Kidney epithelial cell (primary cell): Measurements from ENCODE around the gene ECEL1. TPM values are rescaled to one million over a fixed set of nuclear protein-coding genes. Genes with fewer than 3 reads are reported as not detected.

ENCODE experiments used
- DNase-seq: peaks from one replicate; pipeline ENCODE4 v3.0.0-alpha.2; 2010; ENCODE audit warnings: low read depth
- H3K27me3 ChIP-seq: 2 replicates; pipeline ENCODE4 v1.6.0; 2011; ENCODE audit warnings: low read length; ENCODE audit not compliant: control insufficient read depth, insufficient read depth
- H3K36me3 ChIP-seq: 2 replicates; pipeline ENCODE4 v1.5.1; 2011; ENCODE audit warnings: low read length; ENCODE audit not compliant: control insufficient read depth, insufficient read depth
- H3K4me3 ChIP-seq: 2 replicates; pipeline ENCODE4 v1.5.1; 2011; ENCODE audit warnings: low read depth, mild to moderate bottlenecking, control low read depth, low read length
- CTCF ChIP-seq: IDR thresholded peaks from 2 replicates; pipeline ENCODE4 v1.5.1; 2011; ENCODE audit warnings: mild to moderate bottlenecking, moderate library complexity, low read length, control low read depth, inconsistent platforms; ENCODE audit not compliant: insufficient read depth, poor library complexity, severe bottlenecking
- total RNA-seq: library from RNA; depleted of rRNA; stranded (reverse); fragments of >200 nt; gene quantifications from 2 replicates; pipeline ENCODE4 v1.2.3, GENCODE V29; 2015

ECEL1 gene
- total RNA-seq, 1 donor from 2014 or later: 2.2 TPM

DNA sequence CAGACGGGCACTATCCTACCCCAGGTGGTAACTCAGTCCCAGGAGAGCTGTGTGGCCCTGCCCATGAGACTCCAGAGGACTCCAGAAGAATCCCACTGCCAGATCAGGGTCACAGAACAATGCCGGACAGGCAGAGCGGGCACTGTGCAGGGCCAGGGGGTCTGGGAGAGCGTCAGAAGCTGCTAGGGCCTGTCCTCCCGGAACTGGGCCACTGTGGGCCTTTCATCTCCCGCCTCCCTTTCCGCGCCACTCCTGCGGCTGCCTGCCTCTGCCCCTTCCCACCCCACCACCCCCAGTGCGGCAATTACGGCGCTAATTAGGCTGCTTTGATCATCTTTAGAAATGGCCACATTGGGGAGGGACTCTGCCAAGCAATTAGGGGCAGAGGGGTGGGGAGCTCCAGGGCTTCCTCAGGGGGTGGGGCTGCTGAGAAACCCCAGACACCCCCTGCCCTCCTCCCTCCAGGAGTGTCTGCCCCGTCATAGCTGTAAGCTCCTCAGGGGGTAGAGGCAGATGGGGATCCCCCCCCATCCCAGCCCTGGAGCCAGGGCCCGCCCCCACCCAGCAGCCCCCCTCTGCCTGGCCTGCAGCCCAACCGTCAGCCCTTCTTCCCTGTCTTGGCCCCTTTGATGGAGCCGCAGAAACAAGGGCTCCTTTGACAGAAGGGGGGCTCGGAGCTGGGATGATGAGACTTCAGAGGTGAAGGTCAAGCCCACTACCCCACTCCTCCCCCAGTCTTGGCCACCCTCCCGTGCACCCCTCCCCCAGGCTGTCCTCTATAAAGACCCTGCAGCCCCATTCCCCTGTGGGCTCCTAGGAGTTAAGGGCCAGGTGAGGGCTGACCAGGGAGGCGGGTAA is 32.2 kb upstream of the ECEL1 start, which contains the start of gene PRSS56:
Gene PRSS56 (plus strand): TSS at position 808 of the 858 bp plus-strand sequence. CDS start 211 bp downstream, outside the sequence.
- peaks cover 70% of the 10 kb centered on the region for H3K27me3 ChIP-seq
- no peak for TF ChIP-seq CTCF
- H3K36me3 ChIP-seq: no peaks in the 10 kb centered on the region

GRCh38 chr2:232518844-232519243 is 31.2 kb upstream of the ECEL1 start:
- H3K36me3 ChIP-seq: no peaks in the 10 kb centered on the region
- no peak overlapping the region for H3K4me3 ChIP-seq
- peaks cover 63% of the 10 kb centered on the region for H3K27me3 ChIP-seq
- no peak for TF ChIP-seq CTCF
- no peak for DNase-seq

More for the DNA sequence above, 32.2 kb upstream of the ECEL1 start, which contains the start of gene PRSS56:
- H3K4me3 ChIP-seq: no peak within 1 kb of the TSS
- DNase-seq: no peak

- H3K27me3 ChIP-seq: peaks cover 60% of the 10 kb centered on the region
- no peak for TF ChIP-seq CTCF
- H3K4me3 ChIP-seq: no peak overlapping the region
These were observed 28.9 kb upstream of the ECEL1 start for GRCh38 chr2:232516551-232516950.

DNA sequence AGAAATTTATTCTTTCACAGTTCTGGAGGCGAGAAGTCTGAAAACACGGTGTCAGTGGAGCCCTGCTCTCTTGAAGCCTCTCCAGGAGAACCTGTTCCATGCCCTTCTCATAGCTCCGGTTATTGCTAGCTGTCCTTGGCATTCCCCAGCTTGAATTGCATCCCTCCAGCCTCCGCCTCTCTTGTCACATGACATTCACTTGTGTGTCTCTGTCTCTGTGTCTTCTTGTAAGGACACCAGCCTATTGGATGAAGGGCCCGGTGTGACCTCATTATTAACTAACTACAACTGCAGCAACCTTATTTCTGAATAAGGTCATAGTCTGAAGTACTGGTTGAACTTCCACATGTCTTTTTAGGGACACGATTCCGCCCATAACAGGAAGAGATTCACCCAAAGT is 28.0 kb upstream of the ECEL1 start:
- TF ChIP-seq CTCF: no peak
- DNase-seq: no peak
- H3K27me3 ChIP-seq: peaks cover 58% of the 10 kb centered on the region
- H3K4me3 ChIP-seq: no peak overlapping the region
- no peaks in the 10 kb centered on the region for H3K36me3 ChIP-seq

More at GRCh38 chr2:232516551-232516950, 28.9 kb upstream of the ECEL1 start:
- DNase-seq: no peak
- no peaks in the 10 kb centered on the region for H3K36me3 ChIP-seq

GRCh38 chr2:232513353-232513752 is 25.7 kb upstream of the ECEL1 start:
- no peak for TF ChIP-seq CTCF
- no peak overlapping the region for H3K4me3 ChIP-seq
- peaks cover 44% of the 10 kb centered on the region for H3K27me3 ChIP-seq
- no peak for DNase-seq
- H3K36me3 ChIP-seq: no peaks in the 10 kb centered on the region
